MM.1S (cell line): ENCODE measurements around the gene CITED4.
A peak's percentile ranks its signal among the peaks of the same experiment; 100 is the strongest.

Experiments used
- DNase-seq: peaks from one replicate; pipeline ENCODE4 v3.0.0-alpha.2; 2015
- H2AFZ ChIP-seq: fragments of 300-600 bp; sonication (generic); 2 replicates; pipeline ENCODE4 v1.6.0; 2016; ENCODE audit warnings: antibody characterized with exemption, low read length
- H3F3A ChIP-seq: fragments of 300-600 bp; sonication (generic); 2 replicates; pipeline ENCODE4 v1.6.1; 2016; ENCODE audit warnings: mild to moderate bottlenecking, antibody characterized with exemption, low read length, moderate library complexity, mixed read lengths; ENCODE audit not compliant: insufficient read depth
- H3K27ac ChIP-seq: fragments of 300-600 bp; sonication (generic); 2 replicates; pipeline ENCODE4 v1.5.1; 2016; ENCODE audit warnings: mild to moderate bottlenecking, low read length
- H3K27me3 ChIP-seq: fragments of 300-600 bp; sonication (generic); replicated peaks from 2 replicates; pipeline ENCODE4 v1.6.0; 2016; ENCODE audit warnings: low read length; ENCODE audit not compliant: insufficient read depth
- H3K36me3 ChIP-seq: fragments of 300-600 bp; sonication (generic); replicated peaks from 2 replicates; pipeline ENCODE4 v1.6.1; 2016; ENCODE audit warnings: mild to moderate bottlenecking, low read length, mixed read lengths; ENCODE audit not compliant: insufficient read depth
- H3K4me1 ChIP-seq: fragments of 300-600 bp; sonication (generic); 2 replicates; pipeline ENCODE4 v1.6.1; 2016; ENCODE audit warnings: low read length, mixed read lengths
- H3K4me2 ChIP-seq: fragments of 300-600 bp; sonication (generic); 2 replicates; pipeline ENCODE4 v1.6.0; 2016; ENCODE audit warnings: low read depth, low read length
- H3K4me3 ChIP-seq: fragments of 300-600 bp; sonication (generic); 2 replicates; pipeline ENCODE4 v1.5.1; 2016; ENCODE audit warnings: low read length, mixed read lengths
- H3K79me2 ChIP-seq: fragments of 300-600 bp; sonication (generic); 2 replicates; pipeline ENCODE4 v1.6.1; 2016; ENCODE audit warnings: mixed run types, low read length, mixed read lengths
- H3K9ac ChIP-seq: fragments of 300-600 bp; sonication (generic); 2 replicates; pipeline ENCODE4 v1.6.1; 2016; ENCODE audit warnings: low read length, mixed read lengths
- H3K9me2 ChIP-seq: fragments of 300-600 bp; sonication (generic); replicated peaks from 2 replicates; pipeline ENCODE4 v1.6.1; 2016; ENCODE audit warnings: mild to moderate bottlenecking, low read length, mixed read lengths; ENCODE audit not compliant: insufficient read depth
- H3K9me3 ChIP-seq: fragments of 300-600 bp; sonication (generic); replicated peaks from 2 replicates; pipeline ENCODE4 v1.6.1; 2016; ENCODE audit warnings: mild to moderate bottlenecking, low read length, mixed read lengths; ENCODE audit not compliant: insufficient read depth
- H4K20me1 ChIP-seq: fragments of 300-600 bp; sonication (generic); 2 replicates; pipeline ENCODE4 v1.6.1; 2016; ENCODE audit warnings: mild to moderate bottlenecking, low read length, moderate library complexity, mixed read lengths; ENCODE audit not compliant: insufficient read depth
- EZH2 ChIP-seq: fragments of 300-600 bp; sonication (generic); optimal IDR thresholded peaks from 2 replicates; pipeline ENCODE3; 2017; ENCODE audit warnings: low read depth, mild to moderate bottlenecking, antibody characterized with exemption, low read length, mixed read lengths
- EZH2phosphoT487 ChIP-seq: fragments of 300-600 bp; sonication (generic); IDR thresholded peaks from 2 replicates; pipeline ENCODE4 v1.6.1; 2018; ENCODE audit warnings: antibody characterized with exemption, low read length
- TF ChIP-seq, protein P1 (sequence below): fragments of 300-600 bp; sonication (generic); IDR thresholded peaks from 2 replicates; pipeline ENCODE4 v1.5.1; 2016; ENCODE audit warnings: antibody characterized with exemption, low read length, mixed read lengths

The CITED4 gene

DNA sequence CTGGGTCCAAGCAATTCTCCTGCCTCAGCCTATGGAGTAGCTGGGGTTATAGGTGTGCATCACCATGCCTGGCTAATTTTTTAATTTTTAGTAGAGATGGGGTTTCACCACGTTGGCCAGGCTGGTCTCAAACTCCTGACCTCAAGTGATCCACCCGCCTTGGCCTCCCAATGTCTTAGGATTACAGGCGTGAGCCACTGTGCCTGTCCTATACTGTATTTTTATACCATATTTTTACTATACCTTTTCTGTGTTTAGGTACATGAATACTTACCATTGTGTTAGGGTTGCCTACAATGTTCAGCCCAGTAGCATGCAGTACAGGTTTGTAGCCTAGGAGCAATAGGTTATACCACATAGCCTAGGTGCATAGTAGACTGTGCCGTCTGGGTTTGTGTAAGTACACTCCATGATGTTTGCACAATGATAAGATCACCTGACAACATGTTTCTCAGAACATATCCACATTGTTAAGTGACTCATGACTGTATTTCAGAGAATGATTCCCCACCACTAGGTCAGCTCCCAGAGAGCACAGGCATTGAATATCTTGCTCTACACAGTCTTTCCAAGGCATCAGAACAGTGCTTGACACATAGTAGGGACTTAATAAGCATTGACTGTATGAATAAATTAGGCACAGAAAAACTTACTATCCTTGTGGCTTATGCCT is 6.0 kb upstream of the CITED4 start:
- Histone ChIP-seq H3K4me3 (no peak overlapping the region), H3K27me3 (no peaks in the 10 kb centered on the region), H3F3A (no peaks in the 10 kb centered on the region), H3K36me3 (no peaks in the 10 kb centered on the region), H4K20me1 (no peaks in the 10 kb centered on the region), H3K79me2 (no peaks in the 10 kb centered on the region), H3K9me2 (no peaks in the 10 kb centered on the region), H3K9ac (no peak overlapping the region), H2AFZ (no peak overlapping the region), H3K4me1 (no peaks in the 10 kb centered on the region), H3K4me2 (no peak overlapping the region), H3K9me3 (no peaks in the 10 kb centered on the region), H3K27ac (no peak overlapping the region)
- no peak for DNase-seq
- TF ChIP-seq EZH2phosphoT487 (no peak), EZH2 (no peak)
- TF ChIP-seq, protein P1, sequence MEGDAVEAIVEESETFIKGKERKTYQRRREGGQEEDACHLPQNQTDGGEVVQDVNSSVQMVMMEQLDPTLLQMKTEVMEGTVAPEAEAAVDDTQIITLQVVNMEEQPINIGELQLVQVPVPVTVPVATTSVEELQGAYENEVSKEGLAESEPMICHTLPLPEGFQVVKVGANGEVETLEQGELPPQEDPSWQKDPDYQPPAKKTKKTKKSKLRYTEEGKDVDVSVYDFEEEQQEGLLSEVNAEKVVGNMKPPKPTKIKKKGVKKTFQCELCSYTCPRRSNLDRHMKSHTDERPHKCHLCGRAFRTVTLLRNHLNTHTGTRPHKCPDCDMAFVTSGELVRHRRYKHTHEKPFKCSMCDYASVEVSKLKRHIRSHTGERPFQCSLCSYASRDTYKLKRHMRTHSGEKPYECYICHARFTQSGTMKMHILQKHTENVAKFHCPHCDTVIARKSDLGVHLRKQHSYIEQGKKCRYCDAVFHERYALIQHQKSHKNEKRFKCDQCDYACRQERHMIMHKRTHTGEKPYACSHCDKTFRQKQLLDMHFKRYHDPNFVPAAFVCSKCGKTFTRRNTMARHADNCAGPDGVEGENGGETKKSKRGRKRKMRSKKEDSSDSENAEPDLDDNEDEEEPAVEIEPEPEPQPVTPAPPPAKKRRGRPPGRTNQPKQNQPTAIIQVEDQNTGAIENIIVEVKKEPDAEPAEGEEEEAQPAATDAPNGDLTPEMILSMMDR: no peak

- Histone ChIP-seq H4K20me1 (no peaks in the 10 kb centered on the region), H3K27ac (no peak overlapping the region), H3K4me1 (0 out of 2 replicates have a peak, but pooled peaks cover 4% of the 10 kb centered on the region), H3K36me3 (no peaks in the 10 kb centered on the region), H3K9me2 (no peaks in the 10 kb centered on the region), H3K4me2 (peak overlapping the region; percentile 80; the same call in 1 of the 2 replicates), H3K4me3 (no peak overlapping the region), H3F3A (no peaks in the 10 kb centered on the region), H3K9me3 (no peaks in the 10 kb centered on the region), H2AFZ (no peak overlapping the region), H3K27me3 (peaks cover 13% of the 10 kb centered on the region; the same call in 1 of the 2 replicates), H3K79me2 (no peaks in the 10 kb centered on the region), H3K9ac (no peak overlapping the region)
- DNase-seq: no peak
- no peak for TF ChIP-seq EZH2phosphoT487
- TF ChIP-seq, protein P1: no peak
- TF ChIP-seq EZH2: no peak
Measured at GRCh38 chr1:40861224-40862003, 749 bp downstream of the CITED4 start.

GRCh38 chr1:40860706-40861223 is 1.4 kb downstream of the CITED4 start:
- Histone ChIP-seq H3K4me2 (no peak overlapping the region), H3K27ac (no peak overlapping the region)

More at GRCh38 chr1:40860706-40861223, 1.4 kb downstream of the CITED4 start:
- Histone ChIP-seq H2AFZ (no peak overlapping the region), H3K4me1 (0 out of 2 replicates have a peak, but pooled peaks cover 4% of the 10 kb centered on the region), H3F3A (no peaks in the 10 kb centered on the region), H3K9me2 (no peaks in the 10 kb centered on the region), H3K4me3 (no peak overlapping the region), H3K9ac (no peak overlapping the region), H4K20me1 (no peaks in the 10 kb centered on the region), H3K27me3 (peaks cover 13% of the 10 kb centered on the region; the same call in 1 of the 2 replicates), H3K9me3 (no peaks in the 10 kb centered on the region), H3K36me3 (no peaks in the 10 kb centered on the region), H3K79me2 (no peaks in the 10 kb centered on the region)
- TF ChIP-seq EZH2phosphoT487 (no peak), EZH2 (no peak)
- TF ChIP-seq, protein P1: no peak
- no peak for DNase-seq
